Measurements from ENCODE around the gene N4BP2L2. TPM values are rescaled to one million over a fixed set of nuclear protein-coding genes. Genes with fewer than 3 reads are reported as not detected.

N4BP2L2 gene
- total RNA-seq, 1 experiment from 2014 or later, result 61.4 TPM

GRCh38 chr13:32582281-32582680, 43.7 kb upstream of the N4BP2L2 start:
- TF ChIP-seq CTCF (conservative IDR thresholded peaks at IDR 0.05), result no peak
- no peak overlapping the region for H3K4me2 ChIP-seq (ENCODE audit: insufficient read depth, insufficient read length, low read length)
- H4K8ac ChIP-seq (replicated peaks; ENCODE audit: insufficient read length, low read depth, low read length), result no peak overlapping the region
- H2BK120ac ChIP-seq (ENCODE audit: low read depth, low read length, poor library complexity, severe bottlenecking), result no peak overlapping the region
- no peak overlapping the region for H2BK15ac ChIP-seq (ENCODE audit: low read depth, low read length)
- H3K14ac ChIP-seq (ENCODE audit: insufficient read depth, low read length), result no peak overlapping the region
- H3K4me1 ChIP-seq (ENCODE audit: insufficient read depth, low read length), result no peaks in the 10 kb centered on the region
- WGBS (ENCODE audit: extremely low coverage, insufficient read length, low lambda C conversion rate), result no CpG with 5 or more reads among the region's 2 CpGs
- H3K79me1 ChIP-seq (ENCODE audit: insufficient read depth, low read depth, low read length, poor library complexity, severe bottlenecking), result no peaks in the 10 kb centered on the region
- H3T11ph ChIP-seq (ENCODE audit: low read length), result no peak overlapping the region
- H4K5ac ChIP-seq (ENCODE audit: insufficient read length, low read depth, low read length), result no peak overlapping the region
- Mint-ChIP-seq H3K4me3 (no peak overlapping the region; a peak in 1 of 5 replicates), H3K36me3 (ENCODE audit: insufficient read depth in 1 of 3, low read depth in 3 of 3) (peaks cover 2 to 4% (median 3%) of the 10 kb centered on the region in 3 experiments; a peak in 6 of 7 replicates), H3K9me3 (peaks cover 12 to 16% of the 10 kb centered on the region in 2 experiments), H3K4me1 (peaks cover 10% of the 10 kb centered on the region in 2 experiments), H3K27ac (no peak overlapping the region), H3K27me3 (ENCODE audit: low read depth) (peaks cover 11% of the 10 kb centered on the region)
- no peak overlapping the region for H3K18ac ChIP-seq (ENCODE audit: insufficient read length, low read depth, low read length)
- H2BK20ac ChIP-seq (ENCODE audit: low read depth, low read length, poor library complexity, severe bottlenecking), result no peak overlapping the region
- no peak overlapping the region for H2BK12ac ChIP-seq (ENCODE audit: insufficient read length, low read depth, low read length)
- peaks cover 5% of the 10 kb centered on the region for H3K23me2 ChIP-seq (ENCODE audit: insufficient read length, low read depth, low read length, poor library complexity, severe bottlenecking)
- no peak for DNase-seq
- no peak overlapping the region for H3K23ac ChIP-seq (ENCODE audit: insufficient read length, low read depth, low read length)
- no peak overlapping the region for H2AK5ac ChIP-seq (ENCODE audit: insufficient read length, low read length)
- no peak overlapping the region for H3K27ac ChIP-seq (ENCODE audit: insufficient read length, low read depth, low read length)
- no peak overlapping the region for H2AFZ ChIP-seq (ENCODE audit: low read length)
- H3K79me2 ChIP-seq (ENCODE audit: insufficient read depth, low read length), result no peaks in the 10 kb centered on the region
- no peak overlapping the region for H3K9ac ChIP-seq (ENCODE audit: extremely low read depth, insufficient read length, low read length)
- H3K56ac ChIP-seq (ENCODE audit: insufficient read length, low read depth, low read length), result no peak overlapping the region
- no peaks in the 10 kb centered on the region for H3K27me3 ChIP-seq (ENCODE audit: insufficient read depth, low read length)
- no peak overlapping the region for H4K91ac ChIP-seq (ENCODE audit: insufficient read length, low read depth, low read length)
- H4K20me1 ChIP-seq (ENCODE audit: control insufficient read depth, insufficient read depth, insufficient read length), result no peaks in the 10 kb centered on the region
- no peaks in the 10 kb centered on the region for H3K9me3 ChIP-seq (ENCODE audit: control insufficient read depth, low read depth, low read length)
- H2BK5ac ChIP-seq (ENCODE audit: insufficient read length, low read length), result no peak overlapping the region
- no peak overlapping the region for H3K4ac ChIP-seq (ENCODE audit: low read depth, low read length)
